Activated T-cell treated with anti-CD3 and anti-CD28 coated beads, Interleukin-2, amount 50 U/mL, for 48 hours (primary cell): ENCODE results near the gene KCNK3.
"Not testable (repeated sequence)": the region's sequence is repeated elsewhere in the genome, so short reads cannot be mapped to it uniquely, and the experiment has no call there.

Source experiments
- DNase-seq, 2 experiments: peaks; one replicate each; pipeline ENCODE4 v3.0.0-alpha.2; 2020

The KCNK3 gene

GRCh38 chr2:26760991-26761390 lies 68.5 kb downstream of the KCNK3 start:
- not testable (repeated sequence) for DNase-seq

GRCh38 chr2:26763019-26763418 lies 70.5 kb downstream of the KCNK3 start:
- DNase-seq = no peak

- DNase-seq = peak; percentile 84 to 88
Observed at GRCh38 chr2:26764078-26764887, 71.8 kb downstream of the KCNK3 start, which contains the start of gene SLC35F6. Gene SLC35F6 (plus strand): TSS chr2:26764284. CDS start chr2:26764350, 66 bp downstream.

DNA sequence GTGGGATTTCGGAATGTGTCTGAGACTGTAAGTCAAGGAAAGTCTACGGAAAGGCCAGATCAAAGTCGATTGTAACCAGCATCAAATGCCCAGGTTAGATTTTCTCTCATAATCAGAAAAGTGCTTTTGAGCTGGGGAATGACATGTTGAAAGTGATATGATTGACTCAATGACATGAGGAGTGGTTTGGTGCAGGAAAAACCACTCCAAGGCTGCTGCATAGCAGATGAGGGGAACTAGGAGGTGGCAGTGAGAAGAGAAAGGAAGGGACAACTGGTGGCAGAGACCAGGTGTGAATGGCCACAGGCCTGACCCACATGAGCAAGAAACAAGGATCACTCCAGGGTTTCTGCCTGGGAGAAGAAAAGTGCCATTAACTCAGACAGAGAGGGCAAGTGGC lies 72.4 kb downstream of the KCNK3 start:
- no peak for DNase-seq

DNA sequence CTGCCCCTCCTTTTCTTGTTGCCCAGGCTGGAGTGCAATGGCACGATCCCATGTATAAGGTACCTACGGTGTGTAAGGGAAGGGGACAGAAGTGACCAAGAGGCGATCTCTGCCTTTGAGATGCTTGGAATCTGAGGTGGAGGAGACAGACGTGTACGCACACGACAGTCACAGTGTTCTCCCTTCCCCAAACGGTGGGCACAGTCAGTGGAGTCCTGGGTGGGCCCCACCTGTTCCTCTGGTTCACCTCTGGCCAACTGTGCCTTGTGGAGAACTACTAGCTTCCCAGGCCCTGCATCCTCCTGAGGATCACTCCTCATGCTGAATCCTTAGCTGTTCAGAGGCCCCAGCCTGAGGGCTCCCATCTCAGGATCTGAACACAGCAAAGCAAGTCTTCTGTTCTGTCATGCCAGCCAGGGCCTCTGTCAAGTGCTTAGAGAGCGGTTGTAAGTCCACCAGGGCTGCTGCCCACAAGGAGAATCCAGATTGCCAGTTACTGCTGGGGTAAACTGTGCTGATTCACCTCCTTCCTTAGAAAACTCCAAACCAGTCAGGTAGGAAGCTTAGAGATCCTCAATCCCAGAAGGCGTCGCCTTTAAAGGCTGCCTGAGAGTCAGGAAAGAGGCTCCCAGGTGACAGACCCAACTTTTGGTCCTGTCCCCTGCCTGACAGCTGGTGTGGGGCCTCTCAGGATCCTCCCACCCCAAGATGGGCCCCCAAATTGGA lies 73.1 kb downstream of the KCNK3 start:
- no peak for DNase-seq

DNA sequence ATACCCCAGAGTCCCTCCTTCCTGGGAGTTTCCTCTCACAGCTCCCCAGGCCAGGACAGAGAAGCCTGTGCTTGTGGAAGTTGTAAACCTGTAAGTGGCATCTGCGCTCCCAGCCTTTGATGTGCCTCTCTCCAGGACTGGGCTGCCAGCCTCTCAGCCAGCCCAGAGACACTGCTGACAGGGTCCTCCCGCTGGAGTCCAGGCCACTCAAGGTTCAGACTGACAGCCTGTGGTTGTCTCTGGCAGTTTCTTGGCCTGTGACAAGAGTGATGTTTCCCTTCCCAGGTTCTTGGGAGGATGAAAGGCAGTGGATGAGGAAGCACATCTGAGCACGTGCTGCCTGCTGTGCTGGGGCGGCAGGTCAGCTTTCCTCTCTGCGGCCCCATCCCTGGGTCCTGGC lies 74.6 kb downstream of the KCNK3 start:
- DNase-seq = no peak

- DNase-seq = no peak
Observed at GRCh38 chr2:26767894-26768487, 75.5 kb downstream of the KCNK3 start.

- DNase-seq = no peak
Observed at GRCh38 chr2:26768759-26769088, 76.2 kb downstream of the KCNK3 start.

GRCh38 chr2:26769089-26769761 lies 76.7 kb downstream of the KCNK3 start:
- peak; percentile 58 to 66 for DNase-seq

GRCh38 chr2:26770986-26771586 lies 78.6 kb downstream of the KCNK3 start:
- DNase-seq = peak; percentile 49 to 50

- DNase-seq = peak in 1 of 2 experiments; percentile 30
Observed at GRCh38 chr2:26772064-26773001, 79.8 kb downstream of the KCNK3 start.

DNA sequence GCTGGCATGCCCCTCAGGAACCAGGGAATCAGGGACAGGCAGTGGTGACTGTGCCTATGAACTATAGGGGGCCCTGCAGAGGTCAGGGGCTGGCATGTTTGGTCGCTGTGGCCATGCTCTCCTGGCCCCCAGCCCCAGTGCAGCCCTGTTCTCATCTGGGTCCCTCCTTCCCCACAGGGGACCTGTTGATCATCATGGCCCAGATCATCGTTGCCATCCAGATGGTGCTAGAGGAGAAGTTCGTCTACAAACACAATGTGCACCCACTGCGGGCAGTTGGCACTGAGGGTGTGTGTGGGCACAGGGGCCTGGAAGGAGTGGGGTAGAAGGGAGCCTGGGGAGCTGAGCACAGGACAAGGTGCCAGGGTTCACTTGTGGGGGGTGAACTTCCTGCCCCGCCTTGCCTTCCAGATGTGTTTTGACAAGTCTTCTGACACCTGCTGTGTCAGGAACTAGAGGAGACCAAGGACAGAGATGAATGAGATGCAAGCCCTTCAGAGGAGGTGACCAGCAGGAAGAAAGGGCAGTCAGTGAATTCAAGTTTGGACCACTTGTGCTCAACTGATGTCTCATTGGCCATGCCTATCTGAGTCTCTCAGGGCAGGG lies 83.8 kb downstream of the KCNK3 start:
- no peak for DNase-seq

- no peak for DNase-seq
Observed at GRCh38 chr2:26778098-26778497, 85.6 kb downstream of the KCNK3 start.

GRCh38 chr2:26778507-26778906 lies 86.0 kb downstream of the KCNK3 start:
- DNase-seq = peak in 1 of 2 experiments; percentile 31

GRCh38 chr2:26780203-26780760 lies 87.8 kb downstream of the KCNK3 start:
- DNase-seq = no peak
